Glomerular visceral epithelial cell (primary cell): Measurements from ENCODE around the gene TTC34.
"Not testable (repeated sequence)": the region's sequence is repeated elsewhere in the genome, so short reads cannot be mapped to it uniquely, and the experiment has no call there.

ENCODE experiments used
- DNase-seq: peaks from one replicate; pipeline ENCODE4 v3.0.0-alpha.2; 2016; ENCODE audit errors: extremely low spot score

Gene TTC34

GRCh38 chr1:2796890-2797740, 4.4 kb downstream of the TTC34 start:
- DNase-seq = no peak

- no peak for DNase-seq
These were observed 5.6 kb downstream of the TTC34 start for GRCh38 chr1:2795926-2796325.

GRCh38 chr1:2791027-2791760, 10.3 kb downstream of the TTC34 start:
- no peak for DNase-seq

- no peak for DNase-seq
These were observed 11.4 kb downstream of the TTC34 start for GRCh38 chr1:2789986-2790581.

GRCh38 chr1:2789164-2789985, 12.1 kb downstream of the TTC34 start:
- DNase-seq = no peak

- DNase-seq = no peak
These were observed 12.9 kb downstream of the TTC34 start for GRCh38 chr1:2788506-2789163.

- no peak for DNase-seq
These were observed 14.2 kb downstream of the TTC34 start for GRCh38 chr1:2787163-2787911.

GRCh38 chr1:2786329-2787162, 14.9 kb downstream of the TTC34 start:
- no peak for DNase-seq

GRCh38 chr1:2785631-2786328, 15.7 kb downstream of the TTC34 start:
- DNase-seq = no peak

GRCh38 chr1:2784854-2785630, 16.5 kb downstream of the TTC34 start:
- no peak for DNase-seq

GRCh38 chr1:2783435-2784397, 17.8 kb downstream of the TTC34 start:
- DNase-seq = no peak

GRCh38 chr1:2783069-2783434, 18.4 kb downstream of the TTC34 start:
- DNase-seq = no peak

- DNase-seq = no peak
These were observed 19.9 kb downstream of the TTC34 start for GRCh38 chr1:2781627-2782026.

- no peak for DNase-seq
These were observed 23.3 kb downstream of the TTC34 start for GRCh38 chr1:2778220-2778592.

- no peak for DNase-seq
These were observed 23.9 kb downstream of the TTC34 start for GRCh38 chr1:2777424-2778219.

- not testable (repeated sequence) for DNase-seq
These were observed 26.2 kb downstream of the TTC34 start for GRCh38 chr1:2775333-2775732.
